GM10266 (cell line): Measurements from ENCODE around the gene SCNM1.
A peak's percentile ranks its signal among the peaks of the same experiment; 100 is the strongest.

ENCODE experiments used
- DNase-seq: peaks from one replicate; pipeline ENCODE4 v3.0.0; 2012; ENCODE audit errors: extremely low spot score
- TF ChIP-seq, protein P1 (sequence below): IDR thresholded peaks from 2 replicates; pipeline ENCODE4 v1.5.1; 2012; ENCODE audit warnings: mild to moderate bottlenecking, low read depth; ENCODE audit not compliant: control insufficient read depth, insufficient read depth; ENCODE audit errors: missing control alignments

Gene SCNM1

DNA sequence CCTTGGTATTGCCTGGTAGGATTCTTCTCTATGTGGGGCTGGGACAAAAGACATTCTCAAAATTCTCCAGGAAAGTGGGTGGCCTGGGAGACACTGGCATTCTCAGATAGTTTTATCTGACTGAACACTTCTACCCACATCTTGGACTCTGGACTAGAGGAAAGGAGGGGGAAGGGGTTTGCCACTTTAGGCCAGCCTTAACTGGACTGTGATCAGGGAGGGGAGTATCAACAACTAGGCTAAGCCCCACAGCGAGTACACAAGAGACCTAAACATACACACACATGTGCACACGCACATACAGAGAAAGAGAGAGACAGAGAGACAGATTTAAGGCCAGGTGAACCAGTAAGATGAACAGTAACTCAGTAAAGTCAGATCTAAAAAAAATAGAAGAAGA is 18.3 kb upstream of the SCNM1 start:
- DNase-seq: no peak
- TF ChIP-seq, protein P1, sequence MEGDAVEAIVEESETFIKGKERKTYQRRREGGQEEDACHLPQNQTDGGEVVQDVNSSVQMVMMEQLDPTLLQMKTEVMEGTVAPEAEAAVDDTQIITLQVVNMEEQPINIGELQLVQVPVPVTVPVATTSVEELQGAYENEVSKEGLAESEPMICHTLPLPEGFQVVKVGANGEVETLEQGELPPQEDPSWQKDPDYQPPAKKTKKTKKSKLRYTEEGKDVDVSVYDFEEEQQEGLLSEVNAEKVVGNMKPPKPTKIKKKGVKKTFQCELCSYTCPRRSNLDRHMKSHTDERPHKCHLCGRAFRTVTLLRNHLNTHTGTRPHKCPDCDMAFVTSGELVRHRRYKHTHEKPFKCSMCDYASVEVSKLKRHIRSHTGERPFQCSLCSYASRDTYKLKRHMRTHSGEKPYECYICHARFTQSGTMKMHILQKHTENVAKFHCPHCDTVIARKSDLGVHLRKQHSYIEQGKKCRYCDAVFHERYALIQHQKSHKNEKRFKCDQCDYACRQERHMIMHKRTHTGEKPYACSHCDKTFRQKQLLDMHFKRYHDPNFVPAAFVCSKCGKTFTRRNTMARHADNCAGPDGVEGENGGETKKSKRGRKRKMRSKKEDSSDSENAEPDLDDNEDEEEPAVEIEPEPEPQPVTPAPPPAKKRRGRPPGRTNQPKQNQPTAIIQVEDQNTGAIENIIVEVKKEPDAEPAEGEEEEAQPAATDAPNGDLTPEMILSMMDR: no peak

DNA sequence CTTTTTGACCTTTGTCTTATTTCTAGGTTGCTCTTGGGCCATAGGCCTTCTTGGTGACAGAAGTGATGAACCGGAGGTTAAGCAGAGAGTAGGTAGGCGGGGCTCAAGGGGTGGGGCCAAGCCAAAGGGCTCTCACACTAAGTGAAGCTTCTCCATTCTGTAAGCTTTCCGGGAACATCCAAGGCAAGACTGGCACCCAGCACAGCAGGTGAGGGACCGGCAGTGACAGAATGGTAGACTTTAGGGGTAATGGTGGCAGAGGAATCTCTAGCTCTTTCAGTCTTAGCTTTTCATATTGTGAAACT is 9.5 kb upstream of the SCNM1 start, which contains the start of gene TNFAIP8L2:
Gene TNFAIP8L2, plus strand, starts transcription at position 135 of the 305 bp plus-strand sequence. CDS start 2,049 bp downstream, outside the sequence.
- TF ChIP-seq, protein P1: no peak
- no peak for DNase-seq

DNA sequence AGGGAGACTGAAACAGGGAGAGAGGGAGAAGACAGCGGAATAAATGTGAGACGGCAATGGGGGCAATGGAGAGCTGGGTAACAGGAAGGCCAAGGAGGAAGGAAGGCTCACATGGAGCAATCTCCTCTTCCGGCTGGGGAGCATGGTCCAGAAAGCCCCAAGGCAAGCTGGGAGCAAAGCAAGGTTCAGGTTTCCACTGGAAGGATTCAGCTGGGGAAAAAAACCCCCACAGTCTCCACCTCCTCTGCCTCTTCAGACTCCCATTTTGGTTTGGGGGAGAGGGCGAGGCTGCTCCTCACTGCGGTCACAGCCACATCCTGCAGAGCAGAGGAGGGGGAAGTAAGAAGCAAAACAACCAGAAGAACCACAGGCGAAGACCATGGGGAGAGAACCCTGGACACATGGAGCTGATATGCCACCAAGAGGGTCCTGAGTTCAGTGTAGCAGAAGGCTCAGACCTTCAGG is 8.8 kb upstream of the SCNM1 start:
- no peak for DNase-seq

DNA sequence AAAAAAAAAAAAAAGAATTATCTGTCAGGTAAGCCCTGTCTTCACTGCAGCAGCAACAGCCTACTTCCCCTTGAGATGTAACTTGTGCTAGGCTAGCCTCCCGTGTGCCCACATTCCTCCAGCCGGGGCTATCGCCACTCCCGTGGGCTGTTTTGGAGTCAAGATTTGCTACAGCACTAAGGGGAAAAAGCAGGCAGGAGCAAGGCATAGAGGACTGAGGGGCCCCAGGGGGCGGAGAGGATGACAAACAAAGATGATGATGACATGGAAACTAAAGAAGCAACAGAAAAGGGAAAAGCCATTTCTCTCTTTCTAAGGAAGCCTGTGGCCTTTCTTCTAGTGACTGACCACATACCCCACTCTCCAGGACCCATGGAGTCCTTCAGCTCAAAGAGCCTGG is 7.6 kb upstream of the SCNM1 start:
- TF ChIP-seq, protein P1: no peak
- DNase-seq: no peak

More for the DNA sequence above, 8.8 kb upstream of the SCNM1 start:
- TF ChIP-seq, protein P1: peak; percentile 6

DNA sequence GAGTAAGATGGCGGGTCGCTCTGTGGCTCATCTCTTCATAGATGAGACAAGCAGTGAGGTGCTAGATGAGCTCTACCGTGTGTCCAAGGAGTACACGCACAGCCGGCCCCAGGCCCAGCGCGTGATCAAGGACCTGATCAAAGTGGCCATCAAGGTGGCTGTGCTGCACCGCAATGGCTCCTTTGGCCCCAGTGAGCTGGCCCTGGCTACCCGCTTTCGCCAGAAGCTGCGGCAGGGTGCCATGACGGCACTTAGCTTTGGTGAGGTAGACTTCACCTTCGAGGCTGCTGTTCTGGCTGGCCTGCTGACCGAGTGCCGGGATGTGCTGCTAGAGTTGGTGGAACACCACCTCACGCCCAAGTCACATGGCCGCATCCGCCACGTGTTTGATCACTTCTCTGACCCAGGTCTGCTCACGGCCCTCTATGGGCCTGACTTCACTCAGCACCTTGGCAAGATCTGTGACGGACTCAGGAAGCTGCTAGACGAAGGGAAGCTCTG is 7.1 kb upstream of the SCNM1 start:
- TF ChIP-seq, protein P1: no peak

DNA sequence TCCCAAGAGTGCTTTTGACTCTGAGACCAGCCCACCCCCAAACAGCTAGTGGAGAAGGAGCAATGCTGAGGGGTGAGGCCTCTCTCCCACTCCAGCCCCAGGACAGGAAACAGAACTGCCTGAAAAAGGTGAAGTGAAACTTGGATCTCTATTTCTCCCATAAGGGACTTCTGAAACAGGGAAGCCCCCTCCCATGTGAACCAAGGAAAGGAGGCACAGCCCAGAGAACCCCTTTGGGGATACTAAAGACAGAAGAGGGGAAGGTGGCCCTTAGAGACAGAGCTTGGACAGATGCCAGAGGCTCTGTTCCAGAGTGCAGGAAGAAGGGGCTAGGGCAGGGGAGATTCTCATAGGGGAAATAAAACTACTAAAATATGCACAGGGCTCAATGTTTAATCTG is 6.6 kb upstream of the SCNM1 start:
- no peak for DNase-seq

More for the DNA sequence above, 7.1 kb upstream of the SCNM1 start:
- no peak for DNase-seq

DNA sequence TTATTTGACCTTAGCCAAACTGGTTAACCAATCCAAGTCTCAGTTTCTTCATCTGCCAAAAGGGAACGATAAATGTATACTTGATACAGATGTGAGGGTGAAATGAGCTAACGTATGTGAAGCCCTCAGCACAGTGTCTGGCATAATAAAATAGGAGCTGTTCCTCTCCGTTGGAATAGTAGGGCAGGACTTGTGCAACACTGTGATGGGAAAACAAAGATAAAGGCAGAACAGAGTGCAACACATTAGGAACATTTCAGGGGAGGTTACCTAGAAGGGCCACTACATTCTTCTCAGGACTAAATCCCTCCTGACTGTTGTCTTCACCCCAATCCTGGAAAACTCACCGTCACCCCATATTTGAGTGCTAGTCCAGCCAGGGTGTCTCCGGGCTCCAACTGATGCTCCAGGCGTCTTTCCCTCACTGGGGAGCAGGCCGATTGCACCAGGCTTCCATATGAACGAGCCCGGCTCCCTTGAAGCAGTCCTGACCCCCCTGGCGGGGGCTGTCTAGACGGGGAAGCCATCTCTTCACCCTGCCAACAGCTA is 1.1 kb upstream of the SCNM1 start:
- no peak for DNase-seq
- TF ChIP-seq, protein P1: no peak

More for the DNA sequence above, 6.6 kb upstream of the SCNM1 start:
- TF ChIP-seq, protein P1: no peak
